Measurements from ENCODE around the gene KRT6A. TPM values are rescaled to one million over a fixed set of nuclear protein-coding genes. Genes with fewer than 3 reads are reported as not detected.

KRT6A gene
- total and polyA plus RNA-seq, 2 experiments from 2014 or later = not detected

GRCh38 chr12:52514471-52515318 lies 21.6 kb upstream of the KRT6A start:
- H3K9ac ChIP-seq = no peak overlapping the region
- no peaks in the 10 kb centered on the region for H3F3A ChIP-seq (ENCODE audit: insufficient read depth)
- peaks cover 44% of the 10 kb centered on the region for H3K27me3 ChIP-seq (replicated peaks; ENCODE audit: insufficient read depth)
- TF ChIP-seq EZH2phosphoT487 (IDR thresholded peaks at IDR 0.05; ENCODE audit: insufficient read depth, low read depth) (no peak), EZH2 (IDR thresholded peaks at IDR 0.05; ENCODE audit: insufficient read depth, poor library complexity, severe bottlenecking) (no peak)
- no peak overlapping the region for H2AFZ ChIP-seq
- in situ Hi-C loops (cut with MboI) = no loop called here
- H3K9me3 ChIP-seq (ENCODE audit: low read depth) = no peaks in the 10 kb centered on the region
- H3K9me2 ChIP-seq (ENCODE audit: insufficient read depth) = no peaks in the 10 kb centered on the region
- H4K20me1 ChIP-seq (ENCODE audit: insufficient read depth) = no peaks in the 10 kb centered on the region
- H3K36me3 ChIP-seq (ENCODE audit: low read depth) = no peaks in the 10 kb centered on the region
- H3K4me3 ChIP-seq = no peak overlapping the region
- H3K27ac ChIP-seq = no peak overlapping the region
- H3K79me2 ChIP-seq (ENCODE audit: insufficient read depth) = no peaks in the 10 kb centered on the region
- no peak overlapping the region for H3K4me2 ChIP-seq (ENCODE audit: unreplicated experiment)
- 66 to 73% methylated on average over 10 to 14 of the region's 14 CpGs for WGBS, 2 experiments (ENCODE audit: low coverage in 1 of 2, low lambda C conversion rate in 2 of 2, missing lambda C conversion rate in 2 of 2)
- no peak for DNase-seq
- H3K4me1 ChIP-seq (ENCODE audit: insufficient read depth) = no peaks in the 10 kb centered on the region

DNA sequence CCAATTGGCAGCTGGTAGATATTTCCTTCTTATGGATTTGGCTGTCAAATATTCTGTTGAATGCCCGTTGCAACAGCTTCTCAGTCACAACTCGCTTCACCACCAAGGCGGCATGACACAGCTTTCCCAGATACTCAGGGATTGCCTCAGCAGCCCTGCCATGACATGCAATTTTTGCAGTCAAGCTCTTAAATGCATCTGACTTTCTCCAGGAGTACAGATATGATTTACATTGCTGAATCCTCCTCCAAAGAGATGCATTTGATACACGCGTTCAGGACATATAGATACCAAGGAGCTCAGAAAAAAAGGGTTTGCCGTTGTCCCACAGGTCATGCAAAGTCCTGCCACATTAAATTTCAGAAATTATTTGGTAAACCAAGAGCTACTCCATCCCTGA lies 20.7 kb upstream of the KRT6A start:
- no peak overlapping the region for H3K4me2 ChIP-seq (ENCODE audit: unreplicated experiment)
- no peaks in the 10 kb centered on the region for H4K20me1 ChIP-seq (ENCODE audit: insufficient read depth)
- H3K4me3 ChIP-seq = no peak overlapping the region
- peaks cover 37% of the 10 kb centered on the region for H3K27me3 ChIP-seq (replicated peaks; ENCODE audit: insufficient read depth)
- H3F3A ChIP-seq (ENCODE audit: insufficient read depth) = no peaks in the 10 kb centered on the region
- no peaks in the 10 kb centered on the region for H3K9me2 ChIP-seq (ENCODE audit: insufficient read depth)
- no peaks in the 10 kb centered on the region for H3K36me3 ChIP-seq (ENCODE audit: low read depth)
- WGBS, 2 experiments (ENCODE audit: low coverage in 1 of 2, low lambda C conversion rate in 2 of 2, missing lambda C conversion rate in 2 of 2) = 76 to 78% methylated on average over 6 of the region's 6 CpGs
- H3K79me2 ChIP-seq (ENCODE audit: insufficient read depth) = no peaks in the 10 kb centered on the region
- no peak overlapping the region for H3K27ac ChIP-seq
- H3K9ac ChIP-seq = no peak overlapping the region
- in situ Hi-C loops (cut with MboI) = no loop called here
- no peak for DNase-seq
- TF ChIP-seq EZH2 (IDR thresholded peaks at IDR 0.05; ENCODE audit: insufficient read depth, poor library complexity, severe bottlenecking) (no peak), EZH2phosphoT487 (IDR thresholded peaks at IDR 0.05; ENCODE audit: insufficient read depth, low read depth) (no peak)
- no peak overlapping the region for H2AFZ ChIP-seq
- H3K9me3 ChIP-seq (ENCODE audit: low read depth) = no peaks in the 10 kb centered on the region
- H3K4me1 ChIP-seq (ENCODE audit: insufficient read depth) = no peaks in the 10 kb centered on the region

GRCh38 chr12:52508211-52508610 lies 15.2 kb upstream of the KRT6A start:
- 40 to 53% methylated on average over 5 of the region's 5 CpGs for WGBS, 2 experiments (ENCODE audit: low coverage in 1 of 2, low lambda C conversion rate in 2 of 2, missing lambda C conversion rate in 2 of 2)
- TF ChIP-seq EZH2 (IDR thresholded peaks at IDR 0.05; ENCODE audit: insufficient read depth, poor library complexity, severe bottlenecking) (no peak), EZH2phosphoT487 (IDR thresholded peaks at IDR 0.05; ENCODE audit: insufficient read depth, low read depth) (no peak)
- H3K27me3 ChIP-seq (replicated peaks; ENCODE audit: insufficient read depth) = peaks cover 8% of the 10 kb centered on the region; the same call in 1 of the 2 replicates
- H3K36me3 ChIP-seq (ENCODE audit: low read depth) = no peaks in the 10 kb centered on the region
- H3K4me3 ChIP-seq = no peak overlapping the region
- H3K9me2 ChIP-seq (ENCODE audit: insufficient read depth) = no peaks in the 10 kb centered on the region
- no peaks in the 10 kb centered on the region for H4K20me1 ChIP-seq (ENCODE audit: insufficient read depth)
- H2AFZ ChIP-seq = no peak overlapping the region
- no peaks in the 10 kb centered on the region for H3K79me2 ChIP-seq (ENCODE audit: insufficient read depth)
- no peak overlapping the region for H3K27ac ChIP-seq
- H3K4me2 ChIP-seq (ENCODE audit: unreplicated experiment) = no peak overlapping the region
- no peak for DNase-seq
- in situ Hi-C loops (cut with MboI) = no loop called here
- H3K9me3 ChIP-seq (ENCODE audit: low read depth) = no peaks in the 10 kb centered on the region
- no peaks in the 10 kb centered on the region for H3F3A ChIP-seq (ENCODE audit: insufficient read depth)
- H3K4me1 ChIP-seq (ENCODE audit: insufficient read depth) = no peaks in the 10 kb centered on the region
- H3K9ac ChIP-seq = no peak overlapping the region

- H3F3A ChIP-seq (ENCODE audit: insufficient read depth) = no peaks in the 10 kb centered on the region
- no peaks in the 10 kb centered on the region for H3K9me2 ChIP-seq (ENCODE audit: insufficient read depth)
- no peaks in the 10 kb centered on the region for H3K36me3 ChIP-seq (ENCODE audit: low read depth)
- no peaks in the 10 kb centered on the region for H3K79me2 ChIP-seq (ENCODE audit: insufficient read depth)
- no peaks in the 10 kb centered on the region for H3K9me3 ChIP-seq (ENCODE audit: low read depth)
- DNase-seq = peak; percentile 77
- H3K27ac ChIP-seq = no peak overlapping the region
- no peak overlapping the region for H3K4me3 ChIP-seq
- 40 to 42% methylated on average over 4 of the region's 4 CpGs for WGBS, 2 experiments (ENCODE audit: low coverage in 1 of 2, low lambda C conversion rate in 2 of 2, missing lambda C conversion rate in 2 of 2)
- in situ Hi-C loops (cut with MboI) = no loop called here
- H2AFZ ChIP-seq = peak overlapping the region; percentile 59; the same call in 1 of the 2 replicates
- no peaks in the 10 kb centered on the region for H4K20me1 ChIP-seq (ENCODE audit: insufficient read depth)
- H3K4me2 ChIP-seq (ENCODE audit: unreplicated experiment) = no peak overlapping the region
- H3K4me1 ChIP-seq (ENCODE audit: insufficient read depth) = no peaks in the 10 kb centered on the region
- no peaks in the 10 kb centered on the region for H3K27me3 ChIP-seq (replicated peaks; ENCODE audit: insufficient read depth)
- no peak overlapping the region for H3K9ac ChIP-seq
- no peak for TF ChIP-seq EZH2 (IDR thresholded peaks at IDR 0.05; ENCODE audit: insufficient read depth, poor library complexity, severe bottlenecking)
- no peak for TF ChIP-seq EZH2phosphoT487 (IDR thresholded peaks at IDR 0.05; ENCODE audit: insufficient read depth, low read depth)
These were observed 14.0 kb upstream of the KRT6A start for GRCh38 chr12:52506858-52507715.

All from GM23248 (cell line).